GM19035 (cell line): ENCODE results near the gene SF3B4.
"Not testable (repeated sequence)": the region's sequence is repeated elsewhere in the genome, so short reads cannot be mapped to it uniquely, and the experiment has no call there.

Source experiments
- ATAC-seq: cut with Tn5 transposase; IDR thresholded peaks from one replicate; pipeline ENCODE4 v1.9.1; 2021; ENCODE audit not compliant: unreplicated experiment

SF3B4 gene

DNA sequence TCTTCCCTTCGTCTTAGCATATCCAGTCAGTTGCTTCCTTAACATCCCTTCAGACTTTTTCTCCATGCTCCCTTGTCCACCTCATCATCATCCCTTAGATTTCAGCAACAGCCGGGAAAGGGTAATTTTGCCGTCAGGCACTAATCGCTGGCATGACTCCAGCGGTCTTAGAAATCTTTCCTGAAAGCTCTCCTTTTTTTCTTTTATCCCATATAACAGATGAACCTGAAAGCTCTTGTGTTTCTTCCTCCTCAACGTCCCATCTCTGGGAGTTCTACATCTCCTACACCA is 38.7 kb downstream of the SF3B4 start:
- ATAC-seq, result no peak

DNA sequence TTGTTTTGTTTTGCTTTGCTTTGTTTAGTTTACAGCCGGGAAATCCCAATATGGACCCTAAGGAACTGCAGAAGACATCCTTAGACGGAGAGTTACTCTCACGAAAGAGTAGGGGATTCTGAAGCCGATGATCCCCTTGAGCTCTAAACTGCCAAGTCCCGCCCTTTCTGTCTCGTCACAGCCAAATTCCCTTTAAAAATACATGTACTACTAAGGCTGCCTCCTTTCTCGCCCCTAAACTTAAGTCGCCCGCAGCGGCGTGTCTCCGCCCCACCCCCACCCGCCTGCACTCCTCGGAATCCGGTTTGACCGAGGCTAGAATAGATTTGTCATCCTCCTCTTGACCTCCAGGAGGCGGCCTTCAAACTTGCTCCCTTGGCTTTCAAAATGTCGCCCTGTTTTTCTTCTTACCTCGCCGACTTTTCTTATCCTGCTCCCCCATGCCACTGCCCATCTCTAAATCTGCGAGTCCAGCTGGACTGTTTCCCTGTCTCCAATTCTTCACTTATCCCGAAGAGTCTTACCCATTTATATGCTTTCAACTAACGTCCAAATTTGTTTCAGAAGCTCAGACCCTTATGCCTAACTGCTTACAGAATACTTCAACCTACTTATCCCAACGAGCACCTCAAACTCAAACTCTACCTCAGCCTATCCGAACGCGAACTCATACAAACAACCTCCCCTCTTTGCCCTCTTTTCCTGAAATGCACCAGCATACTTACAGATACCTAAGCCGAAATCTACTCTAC is 39.2 kb downstream of the SF3B4 start:
- peak; percentile 14 for ATAC-seq

DNA sequence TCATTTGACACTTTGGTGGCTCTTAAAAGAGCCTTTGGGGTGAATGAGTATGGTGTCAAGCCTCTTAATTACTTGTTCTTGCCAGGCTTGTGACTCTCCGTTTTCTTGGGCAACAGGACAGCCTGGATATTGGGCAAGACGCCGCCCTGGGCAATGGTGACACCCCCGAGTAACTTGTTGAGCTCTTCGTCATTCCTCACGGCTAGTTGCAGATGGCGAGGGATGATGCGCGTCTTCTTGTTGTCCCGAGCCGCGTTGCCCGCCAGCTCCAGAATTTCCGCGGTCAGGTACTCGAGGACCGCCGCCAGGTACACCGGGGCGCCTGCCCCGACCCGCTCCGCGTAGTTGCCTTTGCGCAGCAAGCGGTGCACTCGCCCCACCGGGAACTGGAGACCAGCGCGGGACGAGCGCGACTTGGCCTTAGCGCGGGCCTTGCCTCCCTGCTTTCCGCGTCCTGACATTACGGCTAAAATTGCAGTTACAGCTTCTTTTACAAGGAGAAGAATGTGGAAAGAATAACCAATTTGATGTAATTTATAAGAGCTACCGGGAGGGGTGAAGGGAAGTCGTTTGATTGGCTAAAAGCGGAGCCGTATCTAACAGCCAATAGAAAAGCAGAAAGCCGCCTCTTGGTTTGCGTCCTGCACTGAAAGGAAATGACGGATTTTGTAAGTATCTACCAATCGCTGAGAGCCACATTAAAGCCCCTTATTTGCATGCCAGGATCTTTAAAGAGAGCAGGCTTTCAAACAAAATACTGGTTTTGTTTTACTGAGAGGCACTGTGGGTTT is 40.0 kb downstream of the SF3B4 start:
- ATAC-seq, result peak; percentile 50

DNA sequence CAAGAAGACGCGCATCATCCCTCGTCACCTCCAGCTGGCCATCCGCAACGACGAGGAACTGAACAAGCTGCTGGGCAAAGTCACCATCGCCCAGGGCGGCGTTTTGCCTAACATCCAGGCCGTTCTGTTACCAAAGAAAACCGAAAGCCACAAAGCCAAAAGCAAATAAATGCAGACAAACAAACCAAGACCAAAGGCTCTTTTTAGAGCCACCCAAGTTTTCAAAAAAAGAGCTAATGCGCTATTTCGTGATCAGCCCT is 40.5 kb downstream of the SF3B4 start:
- ATAC-seq, result not testable (repeated sequence)

DNA sequence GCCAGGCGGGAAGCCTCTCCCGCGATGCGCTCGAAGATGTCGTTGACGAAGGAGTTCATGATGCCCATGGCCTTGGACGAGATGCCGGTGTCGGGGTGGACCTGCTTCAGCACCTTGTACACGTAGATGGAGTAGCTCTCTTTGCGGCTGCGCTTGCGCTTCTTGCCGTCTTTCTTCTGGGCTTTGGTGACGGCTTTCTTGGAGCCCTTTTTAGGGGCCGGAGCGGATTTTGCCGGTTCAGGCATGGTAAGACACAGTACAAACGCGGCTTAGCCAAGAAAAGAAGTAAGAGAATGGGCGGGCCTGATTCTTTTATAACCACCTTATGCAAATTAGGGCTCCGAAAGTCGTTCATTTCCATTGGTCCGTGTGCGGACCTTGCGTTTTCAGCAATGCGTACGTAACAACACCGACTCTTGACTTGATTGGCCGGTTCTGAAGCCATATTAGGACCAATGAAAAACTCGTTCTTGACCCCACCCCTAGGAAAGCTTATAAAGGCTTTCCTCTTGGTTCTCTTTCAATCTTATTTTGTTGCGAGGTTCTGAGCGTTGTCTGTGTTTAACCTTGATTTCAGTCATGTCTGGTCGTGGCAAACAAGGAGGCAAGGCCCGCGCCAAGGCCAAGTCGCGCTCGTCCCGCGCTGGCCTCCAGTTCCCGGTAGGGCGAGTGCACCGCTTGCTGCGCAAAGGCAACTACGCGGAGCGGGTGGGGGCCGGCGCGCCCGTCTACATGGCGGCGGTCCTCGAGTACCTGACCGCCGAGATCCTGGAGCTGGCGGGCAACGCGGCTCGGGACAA is 41.0 kb downstream of the SF3B4 start:
- ATAC-seq, result peak; percentile 59

DNA sequence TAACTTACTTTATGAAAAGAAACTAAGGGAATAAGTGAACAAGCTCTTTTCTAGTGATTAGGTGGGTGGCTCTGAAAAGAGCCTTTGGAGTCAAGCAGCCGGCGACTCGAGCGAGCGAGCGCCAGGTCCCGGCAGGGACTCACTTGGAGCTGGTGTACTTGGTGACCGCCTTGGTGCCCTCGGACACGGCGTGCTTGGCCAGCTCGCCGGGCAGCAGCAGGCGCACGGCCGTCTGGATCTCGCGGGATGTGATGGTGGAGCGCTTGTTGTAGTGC is 41.5 kb downstream of the SF3B4 start:
- ATAC-seq, result not testable (repeated sequence)

DNA sequence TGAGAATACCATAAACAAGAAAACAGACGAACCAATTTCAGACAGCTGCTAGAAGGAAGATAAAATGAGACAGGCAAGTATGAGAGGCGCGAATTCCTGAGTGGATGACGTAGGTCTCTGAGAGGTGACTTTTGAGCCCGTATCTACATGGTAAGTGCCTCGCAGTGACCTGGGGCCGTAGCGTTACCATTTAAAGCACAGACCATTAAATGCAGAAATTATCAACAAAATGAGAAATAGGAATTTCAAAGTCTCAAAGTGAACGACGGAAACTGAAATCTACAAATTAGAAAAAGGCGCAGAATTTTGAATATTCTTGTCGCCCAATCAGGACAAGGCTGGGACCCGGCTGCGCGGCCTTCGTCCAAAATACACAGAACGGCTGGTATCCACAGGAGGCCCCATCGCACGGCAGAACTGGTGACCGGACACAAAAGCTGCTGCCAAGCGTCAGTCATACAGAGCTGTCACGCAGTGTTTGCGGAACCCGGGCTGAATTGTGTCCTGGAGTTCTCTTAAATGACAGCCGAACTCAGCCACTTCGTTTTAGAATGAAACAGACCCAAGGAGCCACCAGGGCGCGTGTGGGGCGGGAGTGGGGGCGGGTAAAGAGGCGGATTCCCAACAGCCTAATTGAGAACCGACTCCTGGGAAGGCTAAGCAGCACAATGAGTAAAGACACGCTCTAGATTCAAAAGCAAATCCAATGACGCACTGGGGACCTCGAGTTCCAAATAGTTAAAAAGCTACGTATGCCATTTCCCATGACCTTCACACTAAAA is 42.1 kb downstream of the SF3B4 start:
- ATAC-seq, result no peak

DNA sequence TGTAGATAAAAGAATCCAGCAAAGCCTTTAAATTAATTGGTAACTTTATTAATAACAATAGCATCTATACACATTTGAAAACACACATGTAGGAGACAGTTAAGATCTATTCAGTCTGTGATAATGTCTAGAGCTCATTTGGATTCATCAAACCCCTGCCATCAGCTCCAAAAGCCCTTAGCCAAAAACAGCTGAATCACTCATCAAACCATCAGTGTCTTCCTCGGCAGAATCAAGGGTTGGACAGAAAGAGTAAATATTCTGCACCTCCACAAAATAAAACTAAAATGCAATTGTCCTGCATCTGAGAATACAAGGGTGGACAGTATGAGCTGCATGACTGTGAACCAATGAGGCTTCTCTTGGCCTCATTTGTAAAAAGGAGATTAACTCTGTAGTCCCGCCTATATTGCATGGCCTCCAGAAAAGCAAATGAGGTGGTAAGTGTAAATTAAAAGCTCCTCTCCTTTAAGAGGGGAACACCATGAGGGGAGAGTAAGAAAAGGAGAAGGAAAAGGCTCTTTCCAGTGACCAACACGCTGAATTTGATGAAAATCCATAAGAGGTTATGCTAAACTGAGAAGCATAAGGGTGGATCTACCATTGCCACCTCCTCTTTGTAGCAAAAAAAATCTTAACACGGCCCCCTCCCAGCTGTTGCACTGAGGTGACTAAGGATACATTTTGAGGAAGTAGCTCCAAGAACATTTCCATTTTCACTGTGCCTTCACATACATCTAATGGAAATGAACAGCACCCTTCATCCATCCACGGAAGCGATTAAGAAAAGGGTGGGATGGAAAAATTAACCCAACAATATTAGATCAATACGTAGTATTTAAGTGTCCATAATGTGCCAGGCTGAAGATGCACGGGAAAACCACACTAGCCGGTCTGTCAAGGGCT is 42.9 kb downstream of the SF3B4 start:
- ATAC-seq, result no peak

DNA sequence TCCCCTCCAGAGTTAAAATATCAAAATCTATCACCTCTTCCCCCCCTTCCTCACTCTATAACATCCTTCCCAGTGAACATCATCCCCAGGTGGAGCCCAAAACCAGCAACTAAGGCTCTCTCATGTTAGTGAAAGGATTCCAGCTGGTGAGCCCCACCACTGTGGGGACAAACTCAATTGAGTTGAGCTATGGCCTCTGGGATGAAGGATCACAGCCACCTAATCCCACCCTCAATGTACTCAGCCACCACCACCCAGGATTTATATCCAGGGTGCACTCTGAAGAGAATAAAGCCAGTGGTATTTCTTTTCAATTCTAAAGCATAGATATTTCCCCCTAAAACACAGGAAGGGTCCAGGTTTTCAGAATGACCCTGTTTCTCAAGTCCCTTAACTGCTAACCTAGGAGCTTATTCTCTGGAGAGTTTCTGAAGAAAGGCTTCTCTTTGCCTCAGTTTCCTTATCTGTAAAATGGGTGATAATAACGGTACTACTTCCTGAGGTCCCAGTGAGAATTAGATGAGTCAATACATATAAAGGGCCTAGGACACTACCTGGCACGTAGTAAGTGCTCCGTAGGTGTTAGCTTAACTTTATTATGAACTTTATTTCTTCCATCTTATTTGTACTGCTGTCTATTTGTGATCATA is 43.9 kb downstream of the SF3B4 start:
- no peak for ATAC-seq

DNA sequence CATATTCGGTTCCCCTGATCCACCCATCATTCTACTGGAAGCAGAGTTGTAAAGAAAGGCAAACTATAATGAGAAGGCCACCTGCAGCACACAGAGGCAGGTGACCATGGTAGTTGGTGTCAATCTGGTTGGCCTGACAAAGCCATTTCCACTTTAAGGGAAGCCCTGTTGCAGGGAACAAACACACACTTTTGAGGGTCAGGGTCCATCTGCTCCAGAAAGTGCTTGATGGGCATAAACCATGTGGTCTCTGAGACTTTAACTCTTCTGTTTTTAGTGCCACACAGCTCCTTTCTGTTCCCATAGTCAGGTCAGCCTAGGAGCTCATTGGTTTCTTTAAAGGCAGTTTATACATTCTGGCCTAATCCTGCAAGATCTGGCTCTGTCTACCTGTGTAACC is 45.7 kb downstream of the SF3B4 start:
- no peak for ATAC-seq

DNA sequence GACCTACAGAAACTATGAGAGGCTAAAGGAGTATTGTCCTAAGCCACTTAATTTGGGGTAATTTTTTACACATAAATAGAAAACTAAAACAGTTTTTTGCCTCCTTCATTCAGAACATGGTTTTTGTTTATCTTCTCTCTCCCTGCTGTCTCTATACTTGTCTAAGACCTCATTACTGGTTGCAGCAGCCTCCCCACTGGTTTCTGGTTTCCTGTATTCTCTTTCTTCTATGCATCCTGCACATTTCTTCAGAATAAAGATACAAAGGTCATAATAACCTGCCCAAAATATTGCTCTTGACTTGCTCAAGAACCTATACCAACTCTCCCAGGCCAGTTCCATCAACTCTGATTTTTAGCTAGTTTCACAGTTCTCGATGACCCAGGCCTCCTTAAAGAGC is 48.0 kb downstream of the SF3B4 start:
- ATAC-seq, result no peak

DNA sequence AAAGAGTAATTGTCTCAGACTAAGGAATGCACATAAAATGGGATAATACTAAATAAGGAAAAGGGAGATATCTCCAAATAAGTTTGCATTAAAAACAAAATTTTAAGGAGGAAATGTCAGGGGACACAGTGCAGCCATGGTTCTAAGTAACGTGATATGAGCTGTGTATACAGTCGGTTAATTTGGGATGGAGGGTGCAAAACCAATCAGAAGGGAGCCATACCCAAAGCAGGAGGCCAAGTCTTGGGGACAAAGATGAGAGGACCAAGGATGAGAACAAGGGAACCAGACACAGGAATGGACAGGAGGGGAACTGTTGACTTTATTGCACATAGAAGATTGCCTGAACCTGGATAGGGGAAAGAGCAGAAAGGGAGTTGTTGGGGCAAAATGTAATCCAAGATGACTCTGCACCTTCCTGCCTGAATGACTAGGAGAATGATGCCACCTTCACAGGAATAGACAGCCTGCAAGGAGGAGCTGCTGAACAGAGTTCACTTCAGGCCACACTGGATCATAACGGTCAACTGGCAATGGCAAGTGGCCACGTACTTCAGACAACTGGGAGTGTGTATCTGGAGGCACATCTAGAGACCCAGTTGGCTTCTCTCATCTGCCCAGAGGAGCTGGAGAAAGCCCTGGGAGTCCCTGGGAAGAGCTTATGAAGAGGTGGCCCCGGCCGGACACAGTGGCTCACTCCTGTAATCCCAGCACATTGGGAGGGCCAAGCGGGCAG is 50.2 kb downstream of the SF3B4 start:
- ATAC-seq, result no peak
